IMR-90 (cell line): ENCODE measurements around the gene HEXIM1. TPM values are rescaled to one million over a fixed set of nuclear protein-coding genes. Genes with fewer than 3 reads are reported as not detected.

Experiments
- ATAC-seq: fragments of 200-7000 bp; cut with Tn5 transposase; 2 replicates; pipeline ENCODE4 v1.9.1; 2020; ENCODE audit warnings: low read depth, mild to moderate bottlenecking, moderate library complexity
- BruUV-seq: library from RNA; stranded (reverse); fragments of 400-500 nt; replicated peaks from 2 replicates; lab custom pipeline; 2021; lab: Mats Ljungman, UMichigan
- CTCF ChIA-PET: fragments of 300-600 bp; formaldehyde crosslinking; extraction: SDS; loops from one replicate; lab custom pipeline; 2021; ENCODE audit warnings: antibody characterized with exemption; lab: Yijun Ruan, JAX
- POLR2A ChIA-PET: fragments of 300-600 bp; sonication (Branson Sonifier 250); formaldehyde crosslinking; loops from one replicate; lab custom pipeline; 2022; ENCODE audit warnings: antibody characterized with exemption; ENCODE audit not compliant: unreplicated experiment; lab: Charles Lee
- DNase-seq: peaks from one replicate; pipeline ENCODE4 v3.0.0; 2013
- H2AFZ ChIP-seq: replicated peaks from 2 replicates; pipeline ENCODE3; 2013; ENCODE audit warnings: low read length, mild to moderate bottlenecking; ENCODE audit not compliant: poor library complexity
- H2AK5ac ChIP-seq: 2 replicates; pipeline ENCODE4 v1.6.1; 2013; ENCODE audit warnings: low read depth, low read length, inconsistent platforms
- H2AK9ac ChIP-seq: replicated peaks from 2 replicates; pipeline ENCODE3; 2013; ENCODE audit warnings: mild to moderate bottlenecking, low read depth, low read length, moderate library complexity; ENCODE audit not compliant: poor library complexity
- H2BK120ac ChIP-seq: 2 replicates; pipeline ENCODE4 v1.6.1; 2013; ENCODE audit warnings: low read depth, low read length, inconsistent platforms
- H2BK15ac ChIP-seq: 3 replicates; pipeline ENCODE4 v1.6.1; 2013; ENCODE audit warnings: low read depth, low read length, inconsistent platforms
- H2BK20ac ChIP-seq: 2 replicates; pipeline ENCODE4 v1.6.1; 2013; ENCODE audit warnings: low read depth, mild to moderate bottlenecking, inconsistent platforms, low read length, moderate library complexity
- H2BK5ac ChIP-seq: 2 replicates; pipeline ENCODE4 v1.6.1; 2013; ENCODE audit warnings: mild to moderate bottlenecking, low read depth, low read length, inconsistent platforms; ENCODE audit not compliant: poor library complexity, severe bottlenecking
- H3K14ac ChIP-seq: replicated peaks from 2 replicates; pipeline ENCODE4 v1.6.1; 2013; ENCODE audit warnings: low read depth, low read length, inconsistent platforms
- H3K18ac ChIP-seq: 2 replicates; pipeline ENCODE4 v1.6.1; 2013; ENCODE audit warnings: low read depth, low read length, control low read depth
- H3K23ac ChIP-seq: 2 replicates; pipeline ENCODE4 v1.6.1; 2013; ENCODE audit warnings: low read depth, low read length, inconsistent platforms
- H3K27ac ChIP-seq: 2 replicates; pipeline ENCODE4 v1.5.1; 2013; ENCODE audit warnings: mild to moderate bottlenecking, control low read depth, low read length; ENCODE audit not compliant: insufficient read depth
- H3K27me3 ChIP-seq: 2 replicates; pipeline ENCODE4 v1.6.1; 2013; ENCODE audit warnings: low read length; ENCODE audit not compliant: control insufficient read depth, insufficient read depth
- H3K36me3 ChIP-seq: 2 replicates; pipeline ENCODE4 v1.6.1; 2013; ENCODE audit warnings: low read length, mixed read lengths; ENCODE audit not compliant: control insufficient read depth, insufficient read depth
- H3K4ac ChIP-seq: 2 replicates; pipeline ENCODE4 v1.6.1; 2013; ENCODE audit warnings: low read depth, low read length, inconsistent platforms
- H3K4me1 ChIP-seq: 2 replicates; pipeline ENCODE4 v1.6.1; 2013; ENCODE audit warnings: low read length, mixed read lengths; ENCODE audit not compliant: control insufficient read depth, insufficient read depth
- H3K4me2 ChIP-seq: 2 replicates; pipeline ENCODE4 v1.6.1; 2013; ENCODE audit warnings: low read depth, mild to moderate bottlenecking, control low read depth, low read length, moderate library complexity
- H3K4me3 ChIP-seq: 2 replicates; pipeline ENCODE4 v1.5.1; 2013; ENCODE audit warnings: low read depth, mild to moderate bottlenecking, control low read depth, low read length, moderate library complexity; ENCODE audit not compliant: insufficient read depth
- H3K56ac ChIP-seq: 2 replicates; pipeline ENCODE4 v1.6.1; 2013; ENCODE audit warnings: low read length, inconsistent platforms; ENCODE audit not compliant: insufficient read depth; ENCODE audit errors: extremely low read depth
- H3K79me1 ChIP-seq, 2 experiments: 2 replicates each; pipeline ENCODE4 v1.6.1; 2013; ENCODE audit warnings: low read length in 2 of 2, inconsistent platforms in 1 of 2, low read depth in 1 of 2
- H3K9ac ChIP-seq: 2 replicates; pipeline ENCODE4 v1.6.1; 2013; ENCODE audit warnings: low read depth, low read length, control low read depth
- H3K9me1 ChIP-seq: 2 replicates; pipeline ENCODE4 v1.6.1; 2013; ENCODE audit warnings: low read length, inconsistent platforms; ENCODE audit not compliant: insufficient read depth
- H3K9me3 ChIP-seq: 2 replicates; pipeline ENCODE4 v1.6.1; 2013; ENCODE audit warnings: low read length; ENCODE audit not compliant: control insufficient read depth, insufficient read depth
- H4K20me1 ChIP-seq: 2 replicates; pipeline ENCODE4 v1.6.1; 2013; ENCODE audit warnings: low read length, inconsistent platforms; ENCODE audit not compliant: insufficient read depth
- H4K5ac ChIP-seq: 2 replicates; pipeline ENCODE4 v1.6.1; 2013; ENCODE audit warnings: mild to moderate bottlenecking, low read depth, low read length, control low read depth
- H4K8ac ChIP-seq, 2 experiments: 2 replicates each; pipeline ENCODE4 v1.6.1; 2013; ENCODE audit warnings: low read depth in 2 of 2, low read length in 2 of 2, control low read depth in 1 of 2, inconsistent platforms in 1 of 2
- H4K91ac ChIP-seq: 2 replicates; pipeline ENCODE4 v1.6.1; 2013; ENCODE audit warnings: low read depth, low read length, inconsistent platforms; ENCODE audit not compliant: insufficient read depth
- CEBPB ChIP-seq: IDR thresholded peaks from 2 replicates; pipeline ENCODE4 v1.6.1; 2012; ENCODE audit warnings: low read depth, low read length, improper control_type of control experiment
- CHD1 ChIP-seq: IDR thresholded peaks from 2 replicates; pipeline ENCODE4 v1.6.1; 2012; ENCODE audit warnings: low read depth, low read length, improper control_type of control experiment
- CTCF ChIP-seq: conservative IDR thresholded peaks from 2 replicates; pipeline ENCODE4 v1.5.1; 2012; ENCODE audit warnings: mild to moderate bottlenecking, low read depth, low read length, improper control_type of control experiment
- ELK1 ChIP-seq: fragments of 150-350 bp; IDR thresholded peaks from 2 replicates; pipeline ENCODE4 v1.6.1; 2016; ENCODE audit warnings: low read depth, mild to moderate bottlenecking, low read length, moderate library complexity, borderline replicate concordance
- FOS ChIP-seq: fragments of 150-350 bp; IDR thresholded peaks from 2 replicates; pipeline ENCODE4 v1.6.1; 2016; ENCODE audit warnings: low read depth, low read length
- MAFK ChIP-seq: IDR thresholded peaks from 2 replicates; pipeline ENCODE4 v1.6.1; 2012; ENCODE audit warnings: low read depth, low read length, improper control_type of control experiment
- MAZ ChIP-seq: IDR thresholded peaks from 2 replicates; pipeline ENCODE4 v1.6.1; 2012; ENCODE audit warnings: low read depth, mild to moderate bottlenecking, low read length, improper control_type of control experiment, moderate library complexity, borderline replicate concordance
- MXI1 ChIP-seq: IDR thresholded peaks from 2 replicates; pipeline ENCODE4 v1.6.1; 2012; ENCODE audit warnings: low read depth, mild to moderate bottlenecking, low read length, moderate library complexity, borderline replicate concordance
- NFE2L2 ChIP-seq: fragments of 150-350 bp; IDR thresholded peaks from 2 replicates; pipeline ENCODE4 v1.6.1; 2016; ENCODE audit warnings: low read depth, mild to moderate bottlenecking, low read length
- POLR2A ChIP-seq: IDR thresholded peaks from 2 replicates; pipeline ENCODE4 v1.6.1; 2012; ENCODE audit warnings: mild to moderate bottlenecking, low read depth, low read length
- RAD21 ChIP-seq: IDR thresholded peaks from 2 replicates; pipeline ENCODE4 v1.6.1; 2012; ENCODE audit warnings: low read length, improper control_type of control experiment
- RFX5 ChIP-seq: IDR thresholded peaks from 2 replicates; pipeline ENCODE4 v1.8.0; 2012; ENCODE audit warnings: low read depth, mild to moderate bottlenecking, low read length, moderate library complexity
- SMC3 ChIP-seq: fragments of 150-350 bp; IDR thresholded peaks from 2 replicates; pipeline ENCODE4 v1.6.1; 2016; ENCODE audit warnings: low read depth, mild to moderate bottlenecking, antibody characterized with exemption, low read length, moderate library complexity
- WGBS, 2 experiments: methylation state at CpG; one replicate each; pipeline versions ENCODE4 v1.1.5 to v1.1.7; 2013; ENCODE audit warnings: missing lambda C conversion rate in 2 of 2; ENCODE audit not compliant: insufficient read length in 1 of 2; ENCODE audit errors: extremely low coverage in 2 of 2; 5-methylcytosine and 5-hydroxymethylcytosine counted together
- dilution Hi-C: fragments of 300-500 bp; cut with HindIII; formaldehyde crosslinking; loops from one replicate; pipeline ENCODE4 v1.14.3; 2018; ENCODE audit warnings: low sequenced_read_pairs; ENCODE audit not compliant: unreplicated experiment
- in situ Hi-C: fragments of 300-500 bp; cut with MboI; formaldehyde crosslinking; loops from 3 replicates; pipeline ENCODE4 v1.14.3; 2019; ENCODE audit warnings: low sequenced_read_pairs, inconsistent platforms, mixed read lengths
- intact Hi-C: fragments of 100-400 bp; cut with micrococcal nuclease; formaldehyde crosslinking; loops from 2 replicates; pipeline ENCODE4 v1.10.0; 2022
- polyA plus RNA-seq, 3 experiments: library from polyadenylated mRNA; depleted of rRNA; stranded (reverse); fragments of >200 nt; gene quantifications; 2 replicates each; pipeline ENCODE4 v1.2.3, GENCODE V29; 2012; ENCODE audit warnings: low replicate concordance in 1 of 3
- total RNA-seq: library from RNA; depleted of rRNA; stranded (reverse); fragments of >200 nt; gene quantifications from 2 replicates; pipeline ENCODE4 v1.2.3, GENCODE V29; 2012

The HEXIM1 gene
- total and polyA plus RNA-seq, 2 of the 4 experiments (the other 2 are of a cell fraction) = 5.9 to 14.5 TPM

- Histone ChIP-seq H2BK20ac (0 out of 2 replicates have a peak overlapping the region, but pooled peaks have one; percentile 16), H2BK15ac (no peak overlapping the region), H2BK120ac (peak overlapping the region; percentile 79), H4K5ac (peak overlapping the region; percentile 90), H2AFZ (peak overlapping the region; percentile 95), H3K18ac (peak overlapping the region; percentile 52; the same call in 1 of the 2 replicates), H3K27me3 (no peaks in the 10 kb centered on the region), H3K14ac (peak overlapping the region; percentile 85), H3K4me2 (peak overlapping the region; percentile 67), H2AK9ac (peak overlapping the region; percentile 98), H3K9me1 (peaks cover 14% of the 10 kb centered on the region), H3K4me3 (peak overlapping the region; percentile 22), H4K91ac (peak overlapping the region; percentile 85), H2AK5ac (peak overlapping the region; percentile 96), H3K23ac (peak overlapping the region; percentile 72; the same call in 1 of the 2 replicates), H4K8ac (peak overlapping the region; percentile 86 to 93), H3K36me3 (no peaks in the 10 kb centered on the region), H4K20me1 (peaks cover 11% of the 10 kb centered on the region), H3K4me1 (peaks cover 14% of the 10 kb centered on the region), H3K27ac (peak overlapping the region; percentile 98), H3K79me1 (peaks cover 0 to 29% of the 10 kb centered on the region in 2 experiments; a peak in 2 of 4 replicates), H3K4ac (peak overlapping the region; percentile 97), H3K9ac (peak overlapping the region; percentile 69), H2BK5ac (peak overlapping the region; percentile 90), H3K9me3 (no peaks in the 10 kb centered on the region), H3K56ac (peak overlapping the region; percentile 74; the same call in 1 of the 2 replicates)
- no TSS peak for BruUV-seq
- ChIA-PET CTCF (interaction anchor here (1.0 to 2.1 kb wide), 3 partner anchors 9 to 54 kb away, joined by 3 to 10 read pairs (median 7); partner anchors contain the start of gene ACBD4), POLR2A (interaction anchor here (0.6 kb wide), 1 partner anchor 231 kb away, joined by 3 read pairs; no protein-coding TSS in a partner anchor)
- WGBS, 2 experiments = 28% methylated on average over 49 of the region's 71 CpGs; no CpG with 5 or more reads in 1 of the 2 experiments
- intact Hi-C loops = no loop called here
- in situ Hi-C loops = no loop called here
- DNase-seq (no peak), ATAC-seq (peak; percentile 19)
- dilution Hi-C loops = no loop called here
- TF ChIP-seq CHD1 = no peak
- TF ChIP-seq SMC3 = no peak
- no peak for TF ChIP-seq FOS
- no peak for TF ChIP-seq RFX5
- no peak for TF ChIP-seq CEBPB
- TF ChIP-seq RAD21 = no peak
- TF ChIP-seq NFE2L2 = no peak
- no peak for TF ChIP-seq POLR2A
- no peak; the same call in 1 of the 2 replicates for TF ChIP-seq MAZ
- no peak for TF ChIP-seq MXI1
- no peak for TF ChIP-seq MAFK
- TF ChIP-seq ELK1 = no peak
- no peak for TF ChIP-seq CTCF
Measured at GRCh38 chr17:45144199-45145034, 3.9 kb upstream of the HEXIM1 start.
